ENCODE data around the gene TPP2.

The TPP2 gene

DNA sequence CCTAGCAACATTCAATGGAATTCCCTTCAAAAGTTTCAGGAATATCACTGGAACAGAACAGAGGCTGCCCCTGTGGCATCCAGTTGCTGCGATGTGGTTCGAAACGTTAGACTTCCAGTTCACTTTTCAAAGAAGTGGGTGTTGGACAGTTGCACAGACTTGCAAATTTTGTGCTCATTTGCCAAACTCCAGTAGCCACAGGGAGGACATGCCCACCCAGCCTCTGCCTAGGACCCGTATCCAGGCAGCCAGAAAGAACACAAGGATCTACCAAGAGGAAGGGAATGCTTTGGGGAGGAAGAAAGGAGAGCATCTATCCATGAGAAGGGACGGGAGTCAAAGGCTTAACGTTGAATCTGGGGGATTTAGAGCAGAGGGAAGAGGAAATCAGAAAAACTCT lies 98.2 kb downstream of the TPP2 start, which contains the start of gene METTL21C:
Gene METTL21C (minus strand): TSS at position 108 of the 400 bp plus-strand sequence. CDS start 546 bp downstream, outside the sequence.
- Histone ChIP-seq H3K4me1 (ENCODE audit: control insufficient read depth in 1 of 2, insufficient read depth in 2 of 2, low read length in 2 of 2) (no peaks in the 10 kb centered on the region), H3K4me3 (ENCODE audit: low read depth in 1 of 2, low read length in 2 of 2) (no peak within 1 kb of the TSS), H3K36me3 (ENCODE audit: control insufficient read depth in 1 of 2, insufficient read depth in 2 of 2, low read length in 2 of 2) (no peaks in the 10 kb centered on the region), H3K27ac (ENCODE audit: low read length) (no peak within 1 kb of the TSS), H3K9me3 (ENCODE audit: control insufficient read depth in 1 of 2, low read length in 2 of 2) (peaks cover 0 to 8% of the 10 kb centered on the region in 2 donors), H3K27me3 (ENCODE audit: low read depth, low read length) (no peaks in the 10 kb centered on the region)

- no peaks in the 10 kb centered on the region for H3K36me3 ChIP-seq (ENCODE audit: control insufficient read depth in 1 of 2, insufficient read depth in 2 of 2, low read length in 2 of 2)
- no peak overlapping the region for H3K27ac ChIP-seq (ENCODE audit: low read length)
- no peaks in the 10 kb centered on the region for H3K27me3 ChIP-seq (ENCODE audit: low read depth, low read length)
- H3K9me3 ChIP-seq (ENCODE audit: control insufficient read depth in 1 of 2, low read length in 2 of 2), result peaks cover 0 to 8% of the 10 kb centered on the region in 2 donors
- H3K4me3 ChIP-seq (ENCODE audit: low read depth in 1 of 2, low read length in 2 of 2), result no peak overlapping the region
- H3K4me1 ChIP-seq (ENCODE audit: control insufficient read depth in 1 of 2, insufficient read depth in 2 of 2, low read length in 2 of 2), result no peaks in the 10 kb centered on the region
Measured at GRCh38 chr13:102696465-102696864, 99.7 kb downstream of the TPP2 start.

DNA sequence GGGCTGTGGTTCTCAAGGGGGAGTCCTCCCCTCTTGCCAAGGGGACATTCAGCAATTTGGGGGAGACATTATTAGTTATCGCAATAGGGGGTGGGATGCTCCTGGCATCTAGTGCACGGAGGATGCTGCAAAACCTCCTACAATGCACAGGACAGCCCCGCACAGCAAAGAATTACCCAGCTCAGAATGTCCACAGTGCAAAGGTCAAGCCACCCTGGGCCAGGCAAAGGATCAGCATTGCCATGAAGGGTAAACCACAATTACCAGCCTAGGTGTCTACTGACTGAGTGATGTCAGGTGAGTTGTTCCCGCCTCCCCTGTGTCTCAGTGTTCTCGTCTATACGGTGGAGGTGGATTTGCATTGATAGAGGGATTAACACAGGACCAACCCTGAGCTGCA lies 100.5 kb downstream of the TPP2 start:
- Histone ChIP-seq H3K27ac (ENCODE audit: low read length) (no peak overlapping the region), H3K4me1 (ENCODE audit: control insufficient read depth in 1 of 2, insufficient read depth in 2 of 2, low read length in 2 of 2) (no peaks in the 10 kb centered on the region), H3K4me3 (ENCODE audit: low read depth in 1 of 2, low read length in 2 of 2) (no peak overlapping the region), H3K9me3 (ENCODE audit: control insufficient read depth in 1 of 2, low read length in 2 of 2) (peaks cover 0 to 8% of the 10 kb centered on the region in 2 donors), H3K36me3 (ENCODE audit: control insufficient read depth in 1 of 2, insufficient read depth in 2 of 2, low read length in 2 of 2) (no peaks in the 10 kb centered on the region), H3K27me3 (ENCODE audit: low read depth, low read length) (no peaks in the 10 kb centered on the region)

- peaks cover 0 to 8% of the 10 kb centered on the region in 2 donors for H3K9me3 ChIP-seq (ENCODE audit: control insufficient read depth in 1 of 2, low read length in 2 of 2)
- no peak overlapping the region for H3K4me3 ChIP-seq (ENCODE audit: low read depth in 1 of 2, low read length in 2 of 2)
- no peaks in the 10 kb centered on the region for H3K36me3 ChIP-seq (ENCODE audit: control insufficient read depth in 1 of 2, insufficient read depth in 2 of 2, low read length in 2 of 2)
- H3K27me3 ChIP-seq (ENCODE audit: low read depth, low read length), result no peaks in the 10 kb centered on the region
- H3K4me1 ChIP-seq (ENCODE audit: control insufficient read depth in 1 of 2, insufficient read depth in 2 of 2, low read length in 2 of 2), result no peaks in the 10 kb centered on the region
- no peak overlapping the region for H3K27ac ChIP-seq (ENCODE audit: low read length)
Measured at GRCh38 chr13:102697929-102698648, 101.3 kb downstream of the TPP2 start.

- peaks cover 0 to 8% of the 10 kb centered on the region in 2 donors for H3K9me3 ChIP-seq (ENCODE audit: control insufficient read depth in 1 of 2, low read length in 2 of 2)
- H3K4me3 ChIP-seq (ENCODE audit: low read depth in 1 of 2, low read length in 2 of 2), result no peak overlapping the region
- no peak overlapping the region for H3K27ac ChIP-seq (ENCODE audit: low read length)
- no peaks in the 10 kb centered on the region for H3K36me3 ChIP-seq (ENCODE audit: control insufficient read depth in 1 of 2, insufficient read depth in 2 of 2, low read length in 2 of 2)
- no peaks in the 10 kb centered on the region for H3K4me1 ChIP-seq (ENCODE audit: control insufficient read depth in 1 of 2, insufficient read depth in 2 of 2, low read length in 2 of 2)
- no peaks in the 10 kb centered on the region for H3K27me3 ChIP-seq (ENCODE audit: low read depth, low read length)
Measured at GRCh38 chr13:102698649-102698980, 101.8 kb downstream of the TPP2 start.

GRCh38 chr13:102699504-102699903 lies 102.7 kb downstream of the TPP2 start:
- Histone ChIP-seq H3K4me3 (ENCODE audit: low read depth in 1 of 2, low read length in 2 of 2) (no peak overlapping the region), H3K27me3 (ENCODE audit: low read depth, low read length) (no peaks in the 10 kb centered on the region), H3K36me3 (ENCODE audit: control insufficient read depth in 1 of 2, insufficient read depth in 2 of 2, low read length in 2 of 2) (no peaks in the 10 kb centered on the region), H3K27ac (ENCODE audit: low read length) (no peak overlapping the region), H3K4me1 (ENCODE audit: control insufficient read depth in 1 of 2, insufficient read depth in 2 of 2, low read length in 2 of 2) (no peaks in the 10 kb centered on the region), H3K9me3 (ENCODE audit: control insufficient read depth in 1 of 2, low read length in 2 of 2) (peaks cover 0 to 8% of the 10 kb centered on the region in 2 donors)

- H3K27ac ChIP-seq (ENCODE audit: low read length), result no peak overlapping the region
Measured at GRCh38 chr13:102700088-102701031, 103.6 kb downstream of the TPP2 start.

DNA sequence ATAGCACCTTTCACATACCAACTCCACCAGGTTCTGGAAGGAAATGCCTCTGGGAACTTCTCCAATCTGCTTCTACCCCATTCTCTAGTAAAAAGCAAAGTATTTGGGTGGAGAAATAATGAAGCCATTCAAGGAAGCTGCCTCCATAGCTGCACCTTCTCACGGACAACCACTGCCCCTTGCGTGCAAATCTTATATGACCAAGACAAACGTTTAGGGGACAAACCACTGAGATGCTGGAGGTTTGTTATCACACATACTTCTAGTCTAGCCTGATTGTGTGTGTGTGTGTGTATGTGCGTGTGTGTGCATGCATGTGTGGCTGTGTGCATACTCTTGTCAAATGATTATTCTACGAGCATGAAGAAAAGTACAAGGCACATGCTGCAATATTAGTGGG lies 104.5 kb downstream of the TPP2 start:
- Histone ChIP-seq H3K4me3 (ENCODE audit: low read depth in 1 of 2, low read length in 2 of 2) (no peak overlapping the region), H3K36me3 (ENCODE audit: control insufficient read depth in 1 of 2, insufficient read depth in 2 of 2, low read length in 2 of 2) (no peaks in the 10 kb centered on the region), H3K9me3 (ENCODE audit: control insufficient read depth in 1 of 2, low read length in 2 of 2) (peaks cover 0 to 8% of the 10 kb centered on the region in 2 donors), H3K27ac (ENCODE audit: low read length) (no peak overlapping the region), H3K27me3 (ENCODE audit: low read depth, low read length) (no peaks in the 10 kb centered on the region), H3K4me1 (ENCODE audit: control insufficient read depth in 1 of 2, insufficient read depth in 2 of 2, low read length in 2 of 2) (no peaks in the 10 kb centered on the region)

More at GRCh38 chr13:102700088-102701031, 103.6 kb downstream of the TPP2 start:
- Histone ChIP-seq H3K36me3 (ENCODE audit: control insufficient read depth in 1 of 2, insufficient read depth in 2 of 2, low read length in 2 of 2) (no peaks in the 10 kb centered on the region), H3K4me3 (ENCODE audit: low read depth in 1 of 2, low read length in 2 of 2) (no peak overlapping the region), H3K4me1 (ENCODE audit: control insufficient read depth in 1 of 2, insufficient read depth in 2 of 2, low read length in 2 of 2) (no peaks in the 10 kb centered on the region), H3K27me3 (ENCODE audit: low read depth, low read length) (no peaks in the 10 kb centered on the region), H3K9me3 (ENCODE audit: control insufficient read depth in 1 of 2, low read length in 2 of 2) (peaks cover 0 to 8% of the 10 kb centered on the region in 2 donors)

DNA sequence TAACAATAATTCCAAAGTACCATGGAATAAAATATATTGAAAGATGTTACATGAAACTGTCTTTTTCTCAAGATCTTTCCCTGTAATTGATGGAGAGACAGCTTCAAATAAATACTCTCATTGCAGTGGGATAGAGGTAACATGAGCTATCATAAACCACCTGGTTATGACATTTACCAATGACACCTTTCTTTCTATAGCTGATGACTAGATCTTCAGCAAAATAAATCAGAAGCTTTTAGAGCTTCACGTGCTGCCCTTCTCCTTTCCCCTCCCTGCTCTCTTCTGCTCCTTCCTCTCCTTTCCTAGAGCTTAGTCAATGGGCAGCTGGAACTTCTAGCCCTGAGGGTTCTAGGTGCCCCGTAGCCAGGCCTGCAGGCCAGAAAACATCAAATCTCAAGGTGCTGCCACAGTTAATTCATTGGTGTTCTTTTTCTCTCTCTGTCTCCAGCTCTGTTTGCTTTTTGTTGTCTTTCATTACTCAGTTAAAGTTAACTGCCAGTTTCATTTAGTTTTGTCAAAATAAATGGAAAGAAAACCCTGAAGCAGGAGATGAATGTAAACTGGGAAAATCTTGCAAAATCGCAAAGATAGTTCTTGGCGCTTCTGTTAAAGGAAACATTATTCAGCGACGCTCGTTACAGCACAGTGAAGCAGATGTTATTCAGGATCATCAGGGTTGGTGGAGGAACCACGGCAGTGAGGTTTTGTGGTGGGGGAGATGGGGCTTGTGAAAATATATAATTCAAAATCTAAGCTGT lies 106.4 kb downstream of the TPP2 start:
- Histone ChIP-seq H3K36me3 (ENCODE audit: control insufficient read depth in 1 of 2, insufficient read depth in 2 of 2, low read length in 2 of 2) (no peaks in the 10 kb centered on the region), H3K4me1 (ENCODE audit: control insufficient read depth in 1 of 2, insufficient read depth in 2 of 2, low read length in 2 of 2) (peaks cover 0 to 6% of the 10 kb centered on the region in 2 donors), H3K27ac (ENCODE audit: low read length) (no peak overlapping the region), H3K27me3 (ENCODE audit: low read depth, low read length) (no peaks in the 10 kb centered on the region), H3K4me3 (ENCODE audit: low read depth in 1 of 2, low read length in 2 of 2) (no peak overlapping the region), H3K9me3 (ENCODE audit: control insufficient read depth in 1 of 2, low read length in 2 of 2) (peaks cover 0 to 8% of the 10 kb centered on the region in 2 donors)

DNA sequence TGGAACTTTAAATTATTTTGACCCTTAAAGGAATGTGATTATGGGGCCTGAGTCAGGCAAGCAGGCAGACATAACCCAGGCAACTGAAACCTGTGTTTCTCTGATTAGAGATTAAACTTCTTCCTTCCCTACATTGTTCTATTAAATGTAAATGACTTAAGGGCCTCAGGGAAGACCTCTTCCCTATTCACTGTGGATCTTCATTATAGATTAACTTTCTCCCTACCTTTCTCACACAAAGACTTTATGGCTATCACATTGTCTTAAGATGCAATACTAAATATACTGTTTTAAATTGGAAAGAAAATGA lies 106.9 kb downstream of the TPP2 start:
- Histone ChIP-seq H3K4me3 (ENCODE audit: low read depth in 1 of 2, low read length in 2 of 2) (no peak overlapping the region), H3K27ac (ENCODE audit: low read length) (no peak overlapping the region), H3K9me3 (ENCODE audit: control insufficient read depth in 1 of 2, low read length in 2 of 2) (peaks cover 0 to 7% of the 10 kb centered on the region in 2 donors), H3K4me1 (ENCODE audit: control insufficient read depth in 1 of 2, insufficient read depth in 2 of 2, low read length in 2 of 2) (peaks cover 0 to 6% of the 10 kb centered on the region in 2 donors), H3K36me3 (ENCODE audit: control insufficient read depth in 1 of 2, insufficient read depth in 2 of 2, low read length in 2 of 2) (no peaks in the 10 kb centered on the region), H3K27me3 (ENCODE audit: low read depth, low read length) (no peaks in the 10 kb centered on the region)

Data from muscle layer of duodenum (tissue), 2 donors.